ENCODE results near the gene NIF3L1. TPM values are rescaled to one million over a fixed set of nuclear protein-coding genes. Genes with fewer than 3 reads are reported as not detected.

Gene NIF3L1
- total RNA-seq, 1 donor from 2014 or later, result 27.3 TPM

Other genes with a start within 250 kb of the NIF3L1 start
- 253 and 264 TPM in 2 replicates for gene BZW1, start 77.5 kb upstream of the NIF3L1 start, total RNA-seq
- gene CLK1, start 24.7 kb upstream of the NIF3L1 start, total RNA-seq, result 118 and 130 TPM in 2 replicates
- gene PPIL3, start 294 bp upstream of the NIF3L1 start, total RNA-seq, result 43.7 and 48.6 TPM in 2 replicates
- 53.8 and 57.6 TPM in 2 replicates for gene ORC2, start 74.3 kb downstream of the NIF3L1 start, total RNA-seq
- 31.8 and 33.2 TPM in 2 replicates for gene HYCC2, start 182.3 kb downstream of the NIF3L1 start, total RNA-seq
- 132 and 137 TPM in 2 replicates for gene NDUFB3, start 182.6 kb downstream of the NIF3L1 start, total RNA-seq
- gene CFLAR, start 226.8 kb downstream of the NIF3L1 start, total RNA-seq, result 117 TPM in 2 replicates